NCI-H2196 (cell line): ENCODE measurements around the gene CMTR2.

Experiments
- DNase-seq: peaks from one replicate; lab custom pipeline; 2025; ENCODE audit not compliant: unreplicated experiment; lab: John Stamatoyannopoulos, UW

CMTR2 gene

DNA sequence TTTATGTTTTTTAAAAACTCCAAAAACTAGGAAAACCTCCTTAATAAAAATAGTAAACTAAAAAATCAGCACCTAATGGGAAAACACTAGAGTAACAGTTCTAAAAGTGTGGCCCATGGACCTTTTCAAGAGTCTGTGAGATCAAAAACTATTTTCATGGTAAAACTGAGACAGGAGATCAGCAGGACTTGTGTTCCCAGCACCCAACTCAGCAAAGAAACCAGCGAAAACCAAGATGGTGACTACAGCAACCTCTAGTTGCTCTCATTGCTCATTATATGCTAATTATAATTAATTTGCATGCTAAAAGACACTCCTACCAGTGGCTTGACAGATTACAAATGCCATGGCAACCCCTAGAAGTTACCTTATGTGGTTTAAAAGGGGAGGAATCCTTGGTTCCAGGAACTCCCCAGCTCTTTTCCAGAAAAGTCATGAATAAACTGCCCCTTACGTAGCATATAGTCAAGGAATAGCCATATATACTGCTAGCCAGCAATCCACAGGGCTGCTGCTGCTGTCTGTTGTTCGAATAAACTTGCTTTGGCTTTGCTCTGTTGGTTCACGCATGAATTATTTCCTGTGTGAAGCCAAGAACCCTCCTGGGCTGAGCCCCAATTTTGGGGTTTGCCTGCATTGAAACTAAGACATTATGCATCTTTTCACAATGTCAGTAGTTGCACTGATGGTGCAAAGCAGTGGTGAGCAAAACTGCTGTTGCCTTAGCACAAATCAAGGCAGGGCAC, 12.4 kb downstream of the CMTR2 start:
- no peak for DNase-seq

DNA sequence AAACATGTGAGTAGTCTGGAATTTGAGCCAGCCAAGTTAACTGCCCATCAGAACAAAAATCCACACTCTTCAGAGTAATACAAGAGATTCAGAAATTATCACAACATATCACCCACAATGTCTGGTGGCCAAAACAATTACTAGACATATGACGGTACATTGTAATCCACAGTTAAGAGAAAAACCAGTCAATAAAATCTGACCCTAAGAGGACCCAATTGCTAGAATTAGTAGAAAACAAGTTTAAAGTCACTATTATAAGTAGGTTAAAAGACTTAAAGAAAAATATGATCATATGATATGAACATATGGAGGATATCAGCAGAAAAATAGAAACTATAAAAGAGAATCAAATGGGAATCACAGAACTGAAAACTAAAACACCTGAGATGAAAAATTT, 15.8 kb downstream of the CMTR2 start:
- DNase-seq: no peak

DNA sequence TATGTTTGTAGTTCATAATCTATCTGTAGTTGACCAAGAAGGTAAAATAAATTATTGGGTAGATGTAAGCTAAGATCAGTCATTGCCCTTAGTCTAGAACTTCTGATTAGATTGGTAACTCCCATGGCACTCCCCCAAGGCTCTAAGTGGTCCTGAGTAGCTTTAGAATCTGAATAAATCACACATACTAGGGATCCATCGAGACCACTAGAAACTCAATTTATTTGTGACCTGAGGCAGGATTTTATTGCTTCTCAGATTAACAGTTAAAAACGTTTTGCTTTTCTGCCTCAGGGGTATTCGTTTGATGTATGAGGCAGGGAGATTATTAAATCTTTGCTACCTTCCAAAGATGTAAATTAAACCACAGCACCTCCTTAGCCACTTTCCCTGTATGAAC, 24.9 kb downstream of the CMTR2 start:
- DNase-seq: no peak

DNA sequence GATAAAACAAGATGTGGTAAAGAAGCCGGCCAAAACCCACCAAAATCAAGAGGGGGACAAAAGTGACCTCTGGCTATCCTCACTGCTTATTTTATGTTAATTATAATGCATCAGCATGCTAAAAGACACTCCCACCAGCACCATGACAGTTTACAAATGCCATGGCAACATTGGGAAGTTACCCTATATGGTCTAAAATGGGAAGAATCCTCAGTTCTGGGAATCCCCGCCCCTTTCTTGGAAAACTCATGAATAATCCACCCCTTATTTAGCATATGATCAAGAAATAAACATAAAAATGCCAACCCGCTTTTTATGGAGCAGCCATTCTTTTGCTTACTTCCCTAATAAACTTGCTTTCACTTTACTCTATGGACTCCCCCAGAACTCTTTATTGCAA, 25.6 kb downstream of the CMTR2 start:
- DNase-seq: no peak

DNA sequence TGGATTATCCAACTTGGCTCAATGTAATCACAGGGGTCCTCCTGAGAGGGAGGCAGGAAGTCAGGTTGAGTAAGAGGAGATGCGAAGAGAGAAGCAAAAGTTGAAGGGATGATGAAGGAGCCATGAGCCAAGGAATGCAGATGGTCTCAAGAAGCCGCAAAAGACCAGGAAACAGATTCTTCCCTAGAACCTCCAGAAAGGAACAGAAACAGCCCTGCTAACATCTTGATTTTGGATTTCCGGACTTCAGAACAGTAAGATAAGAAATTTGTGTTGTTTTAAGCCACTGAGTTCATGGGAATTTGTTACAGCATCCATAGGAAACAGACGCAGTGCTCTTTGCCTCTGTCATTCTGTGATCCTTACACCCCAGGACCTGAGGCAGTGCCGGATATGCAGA, 26.8 kb downstream of the CMTR2 start:
- no peak for DNase-seq

DNA sequence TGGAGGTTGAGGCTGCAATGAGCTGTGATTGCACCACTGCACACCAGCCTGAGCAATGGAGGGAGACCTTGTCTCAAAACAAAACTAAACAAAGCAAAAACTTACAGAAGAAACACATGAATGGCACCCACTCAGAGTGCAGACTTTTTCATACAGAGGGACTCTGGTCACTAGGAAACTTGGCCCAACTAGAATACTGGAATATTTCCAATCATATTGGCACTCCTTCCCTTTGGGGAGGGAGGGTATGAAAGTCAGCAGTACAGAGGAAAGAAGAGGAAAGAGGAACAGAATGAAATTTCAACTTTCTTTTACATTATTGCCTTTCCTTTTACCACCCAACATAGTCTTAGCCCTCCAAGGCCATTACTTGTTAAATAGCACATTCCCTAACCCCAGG, 28.2 kb downstream of the CMTR2 start:
- DNase-seq: no peak

DNA sequence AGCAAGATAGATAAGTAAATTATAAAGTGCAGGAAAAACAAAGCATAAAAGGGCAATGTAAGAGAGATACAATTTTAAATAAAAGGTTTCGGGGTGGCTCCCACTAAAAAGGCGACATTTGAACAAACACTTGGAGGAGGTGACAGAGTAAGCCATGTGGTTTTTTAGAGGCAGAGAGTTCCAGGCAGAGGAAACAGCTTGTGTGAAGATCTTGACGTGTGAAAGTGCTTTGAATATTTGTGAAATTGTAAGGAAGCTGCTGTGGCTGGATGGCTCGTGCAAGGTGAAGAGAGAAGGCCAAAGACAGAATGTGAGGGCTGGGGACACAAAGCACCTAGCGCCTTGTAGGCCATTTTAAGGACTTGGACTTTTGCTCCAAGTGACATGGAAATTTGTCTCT, 30.1 kb downstream of the CMTR2 start:
- no peak for DNase-seq

DNA sequence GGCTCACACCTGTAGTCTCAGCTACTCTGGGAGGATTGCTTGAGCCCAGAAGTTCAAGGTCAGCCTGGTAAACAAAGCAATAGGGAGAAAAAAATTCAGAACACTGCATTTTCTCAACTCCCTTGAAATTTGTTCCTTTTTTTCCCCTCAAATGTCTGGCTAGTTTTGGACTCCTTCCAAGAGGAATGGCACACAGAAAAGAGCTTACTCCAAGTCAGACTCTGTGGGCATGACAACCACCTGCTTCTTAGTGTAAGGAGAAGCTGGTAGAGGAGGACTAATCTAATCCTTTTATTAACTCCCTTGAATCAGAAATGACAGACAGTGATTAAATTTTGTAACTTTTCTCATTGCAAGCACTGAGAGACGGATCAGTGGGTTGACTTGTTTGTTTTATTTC, 30.8 kb downstream of the CMTR2 start:
- no peak for DNase-seq

DNA sequence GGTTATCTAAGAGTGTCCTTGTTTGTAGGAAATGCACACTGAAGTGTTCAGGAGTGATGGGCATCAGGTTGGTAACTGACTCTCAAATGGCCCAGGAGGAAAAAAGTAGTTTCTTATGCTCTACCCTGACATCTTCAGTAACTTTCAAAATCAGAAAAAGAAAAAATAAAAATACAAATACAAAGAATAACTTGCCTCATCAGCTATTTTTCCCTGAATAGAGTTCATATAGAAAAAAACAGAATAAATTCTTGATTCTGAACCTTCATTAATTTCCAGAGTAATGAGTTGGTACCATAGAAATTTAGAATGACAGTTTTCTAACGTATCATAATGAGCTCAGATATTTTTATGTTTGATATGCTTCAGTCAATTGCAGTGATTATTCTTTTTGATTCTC, 31.4 kb downstream of the CMTR2 start:
- no peak for DNase-seq

DNA sequence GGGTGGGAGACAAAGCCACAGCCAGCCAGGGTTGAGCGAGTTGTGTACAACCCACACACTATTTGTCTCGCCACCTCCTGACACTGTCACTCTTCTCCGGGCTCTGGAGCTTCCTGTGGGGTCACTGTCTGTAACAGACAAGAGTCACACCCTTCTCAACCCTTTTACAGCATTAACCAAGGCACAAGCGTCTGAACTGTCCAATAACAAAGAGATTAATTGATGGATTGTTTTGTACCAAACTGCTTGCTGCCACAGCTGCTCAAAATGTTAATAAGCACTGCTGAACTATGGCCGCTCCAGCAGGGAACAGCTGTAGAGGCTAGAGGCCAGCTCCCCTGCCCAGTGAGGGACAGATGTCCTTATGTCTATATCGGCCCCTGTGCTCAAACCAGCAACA, 33.5 kb downstream of the CMTR2 start:
- DNase-seq: no peak

DNA sequence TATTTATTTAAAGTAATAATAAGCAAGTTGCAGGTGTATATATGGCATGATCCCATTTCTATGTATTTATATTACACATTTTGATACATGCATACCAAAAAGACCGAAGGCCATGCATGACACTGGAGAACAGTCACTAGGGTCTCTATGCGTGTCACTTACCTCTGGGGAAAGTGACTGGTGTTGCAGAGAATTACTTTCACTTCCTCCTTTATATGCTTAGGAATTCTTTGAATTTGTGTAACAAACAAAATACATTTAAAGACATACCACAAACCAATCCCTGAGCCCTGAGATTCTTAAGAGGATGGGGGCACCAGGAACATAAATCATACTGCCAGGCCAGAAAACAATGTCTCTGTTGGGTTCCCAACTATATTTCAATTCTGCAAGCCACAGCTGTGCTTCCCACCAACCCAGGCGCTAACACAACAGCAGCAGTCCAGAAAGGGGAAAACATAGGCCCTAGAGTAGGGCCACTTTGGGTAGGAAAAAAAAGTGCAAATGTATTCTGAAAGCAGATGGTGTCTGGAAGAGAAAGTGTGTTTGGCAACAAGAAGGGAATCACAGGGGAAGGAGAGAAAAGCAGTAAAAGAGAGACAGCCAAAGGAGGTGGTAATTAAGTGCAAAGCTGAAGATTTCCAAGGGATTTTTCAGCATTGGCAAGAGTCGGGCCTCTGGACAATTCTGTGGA, 34.2 kb downstream of the CMTR2 start:
- DNase-seq: no peak

DNA sequence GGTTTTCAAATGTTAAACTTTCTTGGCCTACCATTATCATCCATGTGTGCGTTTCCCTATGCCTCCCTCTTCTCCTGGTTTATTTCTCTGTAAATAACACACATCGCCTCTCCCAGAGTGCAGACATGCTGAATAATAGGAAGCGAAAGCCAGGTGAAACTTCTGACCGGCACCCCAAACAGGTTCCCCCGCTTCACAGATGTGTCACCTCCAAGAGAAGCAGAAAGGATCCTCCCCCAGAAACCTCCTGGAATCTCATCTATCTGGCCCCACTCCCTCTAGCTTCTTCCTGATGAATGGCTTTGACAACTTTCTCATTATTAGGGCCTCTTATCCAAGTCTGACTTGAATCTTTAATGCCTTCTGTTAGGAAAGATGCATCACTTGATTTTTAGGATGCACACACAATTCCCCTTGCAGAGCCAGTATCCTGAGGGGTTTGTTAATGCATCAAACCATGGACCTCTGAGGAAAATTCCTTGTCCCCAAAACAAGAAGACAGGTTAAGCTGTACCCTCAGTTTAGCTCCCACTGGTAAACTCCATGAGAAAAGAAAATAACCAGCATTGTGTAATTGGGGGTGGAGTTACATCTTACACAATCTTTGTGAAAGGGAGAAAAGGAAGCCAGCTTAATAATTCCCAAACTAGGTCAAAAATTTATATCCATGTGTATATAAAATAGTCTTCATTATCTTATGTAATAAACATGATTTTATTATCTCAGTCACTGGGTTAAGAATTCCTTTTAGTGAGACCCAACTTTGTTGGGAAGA, 38.6 kb downstream of the CMTR2 start:
- DNase-seq: no peak

DNA sequence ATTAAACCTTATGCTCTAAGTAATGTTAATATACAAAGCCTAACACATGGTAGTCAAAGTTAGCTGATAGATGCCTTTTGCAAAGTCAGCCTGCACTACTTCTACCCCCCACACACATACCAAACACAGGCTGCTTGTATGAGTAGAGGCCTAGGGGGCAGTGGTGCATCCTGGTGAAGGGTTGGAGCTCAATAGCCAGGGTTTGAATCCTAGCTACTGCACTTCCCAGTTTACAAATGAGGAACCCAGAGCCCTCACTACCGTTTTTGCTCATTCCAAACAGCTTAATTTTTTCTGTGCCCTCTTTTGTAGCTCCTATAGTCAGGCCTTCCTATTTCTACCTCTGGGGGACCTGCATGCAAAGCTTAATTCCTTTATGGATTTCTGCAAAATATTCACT, 39.8 kb downstream of the CMTR2 start:
- no peak for DNase-seq

DNA sequence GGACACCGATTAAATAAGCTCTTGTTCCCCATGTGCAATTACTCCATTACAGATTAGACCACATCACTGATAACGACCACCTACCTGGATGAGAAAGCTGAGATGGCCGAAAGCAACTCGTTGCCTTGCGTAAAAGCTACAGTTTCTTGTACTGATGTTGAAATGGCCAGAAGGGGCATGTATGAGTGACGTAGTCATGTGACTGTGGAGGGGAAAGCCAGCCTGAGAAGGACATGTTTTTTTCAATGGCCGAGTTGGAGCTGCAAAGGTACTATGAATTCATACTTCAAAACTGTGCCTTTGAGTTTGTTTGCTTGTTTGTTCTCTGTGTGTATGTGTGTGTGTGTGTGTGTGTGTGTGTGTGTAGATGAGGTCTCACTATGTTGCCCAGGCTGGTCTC, 41.7 kb downstream of the CMTR2 start:
- DNase-seq: no peak

DNA sequence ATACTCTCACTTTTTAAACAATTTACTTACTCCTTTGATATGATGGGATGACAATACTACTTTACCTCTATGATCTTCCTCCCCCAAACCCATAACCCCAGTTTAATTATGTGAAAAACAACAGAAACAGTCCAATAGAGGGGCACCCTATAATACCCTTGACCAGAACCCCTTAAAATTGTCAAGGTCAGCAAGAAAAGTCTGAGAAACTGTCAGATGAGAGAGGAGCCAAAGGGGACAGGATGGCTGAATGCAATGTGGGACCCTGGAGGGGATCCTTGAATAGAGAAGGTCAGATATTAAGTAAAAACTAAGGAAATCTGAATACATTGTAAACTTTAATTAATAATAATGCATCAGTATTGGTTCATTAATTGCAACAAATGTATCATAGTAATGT, 42.9 kb downstream of the CMTR2 start:
- DNase-seq: no peak

DNA sequence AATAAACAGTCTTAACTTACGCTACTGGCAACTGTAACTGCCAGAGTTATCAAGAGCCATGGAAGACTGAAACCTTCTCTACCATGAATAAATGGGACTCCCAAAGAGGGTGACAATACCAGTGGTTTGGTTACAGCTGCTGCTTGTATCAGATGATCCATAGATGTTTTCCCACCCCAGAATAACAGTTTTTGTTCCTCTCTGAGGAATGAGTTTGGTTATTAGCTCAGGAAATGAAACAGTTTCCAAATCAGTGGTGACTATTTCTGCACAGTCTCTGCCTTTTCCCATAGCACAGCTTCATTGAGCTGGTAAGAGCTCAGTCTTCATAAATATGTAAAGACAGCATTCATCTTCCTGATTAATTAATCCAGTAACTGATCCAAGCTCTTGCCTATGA, 44.7 kb downstream of the CMTR2 start:
- DNase-seq: no peak

DNA sequence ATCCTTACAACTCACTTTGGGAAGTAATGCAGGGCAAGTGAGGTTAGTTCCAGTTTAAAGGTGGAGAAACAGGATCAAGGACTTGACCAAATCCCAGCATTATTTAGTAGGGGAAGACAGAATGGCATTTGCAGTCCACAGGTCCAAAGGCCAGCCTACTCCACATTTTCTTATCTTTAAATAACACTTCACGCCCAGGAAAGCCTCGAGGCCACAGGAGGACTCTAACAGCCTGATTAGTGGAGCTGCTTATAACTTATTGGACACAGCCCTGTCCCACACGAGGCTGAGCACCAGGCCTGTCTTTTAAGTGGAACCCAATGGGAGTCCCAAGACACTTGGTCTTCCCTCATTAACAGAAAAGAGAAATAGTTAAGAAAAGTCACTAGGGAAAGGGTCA, 46.6 kb downstream of the CMTR2 start:
- DNase-seq: no peak

DNA sequence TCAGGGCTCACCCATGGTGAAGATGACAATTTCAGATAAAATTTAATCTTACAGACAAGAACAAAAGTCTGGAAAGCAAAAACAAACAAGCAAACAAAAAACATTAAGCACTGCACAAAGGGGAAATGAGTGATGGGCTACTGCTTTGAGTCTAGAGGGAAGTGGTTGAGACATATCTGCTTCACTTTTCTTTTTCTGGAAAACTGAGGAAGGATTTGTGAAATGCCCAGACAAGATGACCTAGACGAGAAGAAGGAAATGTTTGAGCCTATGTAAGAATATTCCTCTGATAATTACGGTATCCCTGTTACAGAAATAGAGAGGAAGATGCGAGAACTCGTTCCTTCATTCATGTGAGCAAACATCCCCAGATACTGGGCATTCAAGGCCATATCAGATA, 47.2 kb downstream of the CMTR2 start:
- DNase-seq: no peak
